Bronchial epithelial cell (primary cell): ENCODE results near the gene CDC42EP2. TPM values are rescaled to one million over a fixed set of nuclear protein-coding genes. Genes with fewer than 3 reads are reported as not detected.

ENCODE experiments used
- DNase-seq: peaks from one replicate; pipeline ENCODE4 v3.0.0-alpha.2; 2010; ENCODE audit warnings: low read depth
- FAIRE-seq: peaks from 2 replicates; lab custom pipeline; 2011; peaks lifted over from hg19 to GRCh38; lab: Jason Lieb, UNC
- H3K27me3 ChIP-seq: 2 replicates; pipeline ENCODE4 v1.5.1; 2011; ENCODE audit warnings: low read length; ENCODE audit not compliant: control insufficient read depth, insufficient read depth
- H3K36me3 ChIP-seq: 2 replicates; pipeline ENCODE4 v1.5.1; 2011; ENCODE audit warnings: low read length; ENCODE audit not compliant: control insufficient read depth, insufficient read depth
- H3K4me3 ChIP-seq: 2 replicates; pipeline ENCODE4 v1.5.1; 2011; ENCODE audit warnings: mild to moderate bottlenecking, low read depth, low read length, control low read depth
- CTCF ChIP-seq: IDR thresholded peaks from 2 replicates; pipeline ENCODE4 v1.5.1; 2011; ENCODE audit warnings: mild to moderate bottlenecking, moderate library complexity, low read length, control low read depth, inconsistent platforms; ENCODE audit not compliant: insufficient read depth, severe bottlenecking
- total RNA-seq: library from RNA; depleted of rRNA; stranded (reverse); fragments of >200 nt; gene quantifications from 2 replicates; pipeline ENCODE4 v1.2.1, GENCODE V29; 2014

CDC42EP2 gene
- total RNA-seq, 1 donor from 2014 or later = 2.4 TPM

- H3K27me3 ChIP-seq = no peaks in the 10 kb centered on the region
- FAIRE-seq (no peak), DNase-seq (no peak)
- no peak overlapping the region for H3K4me3 ChIP-seq
- H3K36me3 ChIP-seq = no peaks in the 10 kb centered on the region
- TF ChIP-seq CTCF = no peak
Observed at GRCh38 chr11:65310736-65311135, 3.9 kb upstream of the CDC42EP2 start.

GRCh38 chr11:65311170-65311678 lies 3.4 kb upstream of the CDC42EP2 start:
- FAIRE-seq (no peak), DNase-seq (peak; percentile 66)
- Histone ChIP-seq H3K27me3 (no peaks in the 10 kb centered on the region), H3K36me3 (no peaks in the 10 kb centered on the region), H3K4me3 (no peak overlapping the region)
- TF ChIP-seq CTCF = no peak

- FAIRE-seq (no peak), DNase-seq (no peak)
- H3K27me3 ChIP-seq = no peaks in the 10 kb centered on the region
- no peaks in the 10 kb centered on the region for H3K36me3 ChIP-seq
- peak overlapping the region; percentile 84 for H3K4me3 ChIP-seq
- peak; percentile 97 for TF ChIP-seq CTCF
Observed at GRCh38 chr11:65315204-65315865, 669 bp downstream of the CDC42EP2 start.

- FAIRE-seq (no peak), DNase-seq (no peak)
Observed at GRCh38 chr11:65315866-65316226, 1.2 kb downstream of the CDC42EP2 start.

GRCh38 chr11:65316227-65317024 lies 1.8 kb downstream of the CDC42EP2 start:
- FAIRE-seq (peak; percentile 18), DNase-seq (peak; percentile 67)
- Histone ChIP-seq H3K36me3 (peaks cover 7% of the 10 kb centered on the region), H3K4me3 (peak overlapping the region; percentile 84), H3K27me3 (no peaks in the 10 kb centered on the region)
- TF ChIP-seq CTCF = no peak

More at GRCh38 chr11:65315866-65316226, 1.2 kb downstream of the CDC42EP2 start:
- Histone ChIP-seq H3K36me3 (peaks cover 3% of the 10 kb centered on the region), H3K27me3 (no peaks in the 10 kb centered on the region), H3K4me3 (peak overlapping the region; percentile 84)
- no peak for TF ChIP-seq CTCF
